NCI-H1092 (cell line): Measurements from ENCODE around the gene FHAD1.
A peak's percentile ranks its signal among the peaks of the same experiment; 100 is the strongest.

Source experiments
- DNase-seq: peaks from one replicate; lab custom pipeline; 2025; lab: John Stamatoyannopoulos, UW

FHAD1 gene

GRCh38 chr1:15345705-15346345 lies 98.8 kb downstream of the FHAD1 start:
- DNase-seq = no peak

GRCh38 chr1:15346346-15347030 lies 99.5 kb downstream of the FHAD1 start:
- DNase-seq = no peak

- no peak for DNase-seq
Observed at GRCh38 chr1:15347182-15347581, 100.2 kb downstream of the FHAD1 start.

- no peak for DNase-seq
Observed at GRCh38 chr1:15348648-15349047, 101.6 kb downstream of the FHAD1 start.

GRCh38 chr1:15349133-15349532 lies 102.1 kb downstream of the FHAD1 start:
- no peak for DNase-seq

- no peak for DNase-seq
Observed at GRCh38 chr1:15350151-15350550, 103.1 kb downstream of the FHAD1 start.

- no peak for DNase-seq
Observed at GRCh38 chr1:15350551-15351200, 103.7 kb downstream of the FHAD1 start.

- DNase-seq = no peak
Observed at GRCh38 chr1:15351310-15351709, 104.3 kb downstream of the FHAD1 start.

GRCh38 chr1:15352128-15352957 lies 105.3 kb downstream of the FHAD1 start:
- no peak for DNase-seq

- peak; percentile 49 for DNase-seq
Observed at GRCh38 chr1:15353839-15354579, 107.0 kb downstream of the FHAD1 start.

GRCh38 chr1:15354580-15354965 lies 107.5 kb downstream of the FHAD1 start:
- no peak for DNase-seq

GRCh38 chr1:15355968-15356625 lies 109.1 kb downstream of the FHAD1 start:
- no peak for DNase-seq

GRCh38 chr1:15357612-15358207 lies 110.7 kb downstream of the FHAD1 start:
- no peak for DNase-seq

- no peak for DNase-seq
Observed at GRCh38 chr1:15358565-15359133, 111.6 kb downstream of the FHAD1 start.

- no peak for DNase-seq
Observed at GRCh38 chr1:15360700-15361099, 113.7 kb downstream of the FHAD1 start.

GRCh38 chr1:15362096-15362736 lies 115.2 kb downstream of the FHAD1 start:
- no peak for DNase-seq

- no peak for DNase-seq
Observed at GRCh38 chr1:15362737-15363128, 115.7 kb downstream of the FHAD1 start.

GRCh38 chr1:15364740-15365139 lies 117.7 kb downstream of the FHAD1 start:
- no peak for DNase-seq

- DNase-seq = no peak
Observed at GRCh38 chr1:15368888-15369287, 121.9 kb downstream of the FHAD1 start.

GRCh38 chr1:15370268-15370667 lies 123.2 kb downstream of the FHAD1 start:
- DNase-seq = no peak
